Mucosa of gallbladder (tissue), 1 donor: ENCODE measurements around the gene RBM26. TPM values are rescaled to one million over a fixed set of nuclear protein-coding genes. Genes with fewer than 3 reads are reported as not detected.
"Not testable (repeated sequence)": the region's sequence is repeated elsewhere in the genome, so short reads cannot be mapped to it uniquely, and the experiment has no call there.

Source experiments
- DNase-seq: peaks from one replicate; pipeline ENCODE4 v3.0.0-alpha.2; 2020; ENCODE audit warnings: low spot score
- total RNA-seq: library from RNA; stranded (reverse); gene quantifications from one replicate; pipeline ENCODE4 v1.2.1, GENCODE V29; 2021
- donor health status: DM: no; HTN: no; CAD: no.

The RBM26 gene
- total RNA-seq, 1 donor from 2014 or later, result 29.7 TPM

DNA sequence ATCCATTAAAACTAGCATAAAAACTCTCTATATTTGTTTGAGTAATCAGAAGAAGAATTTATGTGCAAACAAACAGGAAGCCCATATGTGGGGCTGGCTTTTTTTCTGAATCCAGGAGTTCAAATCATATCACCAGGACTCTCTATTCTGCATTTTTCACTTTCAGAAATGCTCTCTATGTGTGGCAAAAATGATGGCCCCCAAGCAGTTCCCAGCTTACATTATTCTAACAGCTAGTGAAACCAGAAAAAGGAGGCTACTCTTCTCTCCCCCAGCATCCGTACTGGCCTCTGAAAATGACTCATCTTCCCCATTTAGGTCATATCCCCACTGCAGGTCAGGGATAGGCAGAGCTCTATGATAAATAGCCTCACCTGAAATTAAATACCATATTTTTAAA is 20.4 kb downstream of the RBM26 start:
- no peak for DNase-seq

DNA sequence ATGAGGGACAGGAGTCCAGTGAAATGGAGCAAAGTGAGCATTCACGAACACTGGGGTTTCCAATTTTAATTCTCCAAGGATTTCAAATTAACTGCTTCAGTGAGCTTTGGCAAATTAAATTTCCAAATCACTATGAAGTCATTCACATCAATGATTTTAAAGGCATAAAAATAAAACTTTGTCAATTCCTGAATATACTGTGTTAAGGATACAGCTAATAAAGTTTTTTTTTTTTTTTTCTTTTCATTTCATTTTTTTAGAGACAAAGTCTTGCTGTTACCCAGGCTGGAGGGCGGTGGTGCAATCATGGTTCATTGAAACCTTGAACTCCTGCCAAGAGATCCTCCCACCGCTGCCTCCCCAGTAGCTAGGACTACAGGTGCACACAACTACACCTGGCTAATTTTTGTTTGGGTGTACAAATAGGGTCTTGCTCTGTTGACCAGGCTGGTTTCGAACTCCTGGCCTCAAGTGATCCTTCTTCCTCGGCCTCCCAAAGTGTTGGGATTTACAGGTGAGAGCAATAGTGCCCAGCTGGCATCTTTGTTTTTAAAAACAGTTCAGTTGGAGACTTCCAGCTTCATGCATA is 21.9 kb downstream of the RBM26 start:
- DNase-seq, result no peak

DNA sequence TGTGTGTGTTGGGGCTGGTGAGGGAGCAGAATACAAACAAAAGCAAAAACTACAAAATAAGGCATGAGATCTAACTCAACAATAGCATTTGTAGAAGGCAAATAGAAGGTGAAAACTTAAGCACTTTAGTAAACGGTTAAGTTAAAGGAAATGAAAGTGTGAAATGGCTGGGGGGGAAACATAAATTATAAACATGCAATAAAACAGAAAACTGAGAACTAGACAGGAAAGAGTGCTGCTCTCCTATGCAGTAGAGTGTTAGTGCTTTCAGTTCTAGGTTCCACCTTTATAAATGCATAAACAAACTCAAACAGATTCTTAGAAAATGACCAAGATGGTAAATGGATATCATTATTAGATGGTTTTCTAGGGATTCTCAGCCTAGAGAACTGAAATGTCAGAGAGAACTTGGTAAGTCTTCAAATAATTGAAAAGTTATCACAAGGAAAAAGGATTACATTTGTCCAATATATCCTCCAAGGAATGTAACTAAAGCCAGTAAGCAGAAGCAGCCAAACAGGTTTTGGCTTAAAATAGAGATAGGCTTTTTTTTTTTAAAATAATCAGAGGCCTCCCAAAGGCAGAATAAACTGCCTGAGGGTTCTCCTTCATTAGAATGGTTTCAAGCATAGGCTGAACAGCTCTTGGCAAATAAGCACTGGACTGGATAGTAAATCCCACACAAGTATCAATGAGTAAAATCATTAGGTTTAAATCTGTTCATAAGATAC is 23.3 kb downstream of the RBM26 start:
- DNase-seq, result no peak

DNA sequence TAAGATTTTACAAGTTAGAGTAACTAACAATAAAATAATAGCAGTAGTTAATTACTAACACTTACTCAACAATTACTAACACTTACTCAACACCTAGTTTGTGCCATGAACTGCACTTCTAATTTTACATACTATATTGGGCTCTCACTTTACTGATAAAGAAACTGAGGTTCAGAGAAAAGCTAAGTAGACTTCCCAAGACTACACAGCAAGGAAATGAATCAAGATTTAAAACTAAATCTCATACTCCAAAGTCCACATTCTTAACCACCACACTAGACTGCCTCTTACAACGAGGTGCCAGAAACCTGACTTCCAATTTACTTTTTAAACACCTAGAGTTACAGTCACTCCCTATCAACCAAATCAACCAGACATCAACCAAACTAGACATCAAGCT is 25.1 kb downstream of the RBM26 start:
- DNase-seq, result no peak

DNA sequence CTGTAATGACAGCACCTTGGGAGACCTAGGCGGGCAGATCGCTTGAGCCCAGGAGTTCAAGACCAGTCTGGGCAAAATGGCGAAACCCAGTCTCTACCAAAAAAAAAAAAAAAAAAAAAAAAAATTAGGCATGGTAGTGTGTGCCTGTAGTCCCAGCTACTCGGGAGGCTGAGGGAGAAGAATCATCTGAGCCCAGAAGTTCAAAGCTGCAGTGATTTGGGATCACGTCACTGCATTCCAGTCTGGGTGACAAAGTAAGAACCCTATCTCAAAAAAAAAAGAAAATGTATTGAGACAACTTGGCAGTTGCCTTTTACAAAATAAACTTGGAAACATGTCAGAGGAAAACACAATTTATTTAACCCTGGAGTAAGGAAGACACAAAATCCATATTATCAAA is 26.8 kb downstream of the RBM26 start:
- DNase-seq, result no peak

DNA sequence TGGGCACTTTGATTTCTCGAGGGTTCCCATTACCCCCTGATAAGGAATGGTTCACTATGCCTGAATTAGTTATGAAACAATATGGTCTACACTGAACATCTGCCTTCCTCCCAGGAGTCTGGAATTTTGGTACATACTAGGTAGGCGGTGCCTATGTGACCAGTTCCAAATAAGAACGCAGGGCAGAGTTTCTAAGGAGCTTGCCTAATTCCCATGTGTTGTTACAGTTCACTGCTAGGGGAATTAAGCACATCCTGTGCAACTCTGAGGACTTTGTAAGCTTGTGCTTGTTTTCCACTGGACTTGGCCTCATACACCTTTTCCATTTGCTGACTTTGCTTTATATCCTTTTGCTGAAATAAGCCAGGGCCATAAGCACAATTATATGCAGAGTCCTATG is 29.2 kb downstream of the RBM26 start:
- no peak for DNase-seq

DNA sequence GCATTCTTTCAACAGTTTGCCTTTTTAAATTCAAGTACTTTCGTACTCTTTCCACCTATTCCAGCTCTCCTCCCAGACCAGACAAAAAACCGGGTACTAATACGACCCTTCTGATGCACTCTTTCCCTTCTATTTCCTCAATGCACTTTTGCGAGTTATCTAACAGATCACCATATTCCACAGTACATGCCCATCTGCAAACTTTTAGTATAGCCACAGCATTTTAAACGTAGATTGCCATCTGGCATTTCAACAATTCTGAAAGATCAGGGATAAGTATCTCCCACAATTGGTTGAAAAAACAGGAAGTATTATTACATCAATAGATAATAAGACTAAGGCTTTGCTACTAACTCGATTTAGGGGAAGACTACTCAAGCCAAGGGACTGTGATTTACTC is 31.5 kb downstream of the RBM26 start:
- no peak for DNase-seq

DNA sequence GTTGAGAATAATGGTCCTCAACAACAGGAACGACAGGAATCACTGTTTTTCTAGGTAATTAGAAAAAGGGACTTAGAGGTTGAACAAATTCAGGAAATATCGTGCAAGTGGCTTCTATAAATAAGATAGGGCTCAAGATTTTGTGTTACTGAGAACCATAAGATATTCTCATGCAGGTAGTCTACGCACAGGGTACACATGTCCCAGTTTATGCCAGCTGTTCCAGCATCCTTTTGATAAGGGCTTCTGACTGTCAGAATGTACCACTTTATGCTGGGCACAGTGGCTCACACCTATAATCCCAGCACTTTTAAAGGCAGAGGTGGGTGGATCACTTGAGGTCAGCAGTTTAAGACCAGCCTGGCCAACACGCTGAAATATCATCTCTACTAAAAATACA is 32.1 kb downstream of the RBM26 start:
- no peak for DNase-seq

DNA sequence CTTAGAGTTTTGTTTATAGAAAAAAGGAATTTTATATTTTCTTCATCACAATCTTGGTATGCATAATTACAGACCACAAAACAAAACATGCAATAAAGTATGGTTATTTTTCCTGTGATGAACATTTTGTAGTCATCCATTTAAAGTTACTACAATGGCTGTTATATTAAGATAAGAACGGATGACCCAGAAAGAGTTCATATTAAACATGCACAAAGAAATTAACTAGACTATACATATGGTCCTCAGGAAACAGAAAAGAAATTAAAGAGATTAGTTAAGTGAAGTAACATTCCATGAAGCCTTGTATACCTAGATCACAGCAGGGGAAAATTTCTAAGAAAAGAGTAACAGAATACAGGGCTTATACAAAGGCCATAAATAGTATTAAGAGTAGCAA is 36.8 kb downstream of the RBM26 start:
- DNase-seq, result no peak

DNA sequence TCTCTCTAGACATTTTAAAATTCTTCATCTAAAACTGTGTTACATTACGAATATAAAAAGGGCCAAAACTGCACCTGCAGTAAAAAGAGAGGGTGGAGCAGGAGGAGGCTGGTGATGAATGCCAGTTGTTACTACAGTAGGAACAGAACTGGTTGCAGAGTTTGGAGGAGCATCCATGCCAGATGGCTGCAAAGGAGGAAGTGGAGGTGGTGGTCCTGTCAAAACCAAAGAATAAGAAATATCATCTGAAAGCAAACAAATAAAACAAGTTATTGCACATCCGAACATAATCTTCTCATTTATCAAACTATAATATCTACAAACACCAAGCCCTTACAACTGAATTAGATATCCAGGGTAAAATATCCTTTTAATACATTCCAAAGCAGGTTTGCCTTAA is 40.1 kb downstream of the RBM26 start:
- no peak for DNase-seq

DNA sequence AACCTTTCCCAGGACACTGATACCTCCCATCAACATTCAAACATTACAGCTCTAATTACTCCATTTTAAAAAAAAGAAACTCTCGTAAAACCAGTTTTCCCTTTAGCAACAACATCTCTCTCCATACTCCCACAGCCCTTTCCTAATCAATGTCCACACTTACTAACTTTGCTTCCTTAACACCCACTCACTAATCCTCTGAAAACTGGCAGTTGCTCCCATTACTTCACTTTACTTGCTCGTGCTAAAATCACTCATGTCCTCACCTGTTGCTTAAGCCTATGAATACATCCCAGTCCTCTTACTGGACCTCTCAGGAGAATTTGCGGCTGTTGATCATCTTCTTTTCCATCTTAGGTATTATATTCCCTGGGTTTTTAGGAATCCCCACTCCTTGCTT is 44.8 kb downstream of the RBM26 start:
- no peak for DNase-seq

DNA sequence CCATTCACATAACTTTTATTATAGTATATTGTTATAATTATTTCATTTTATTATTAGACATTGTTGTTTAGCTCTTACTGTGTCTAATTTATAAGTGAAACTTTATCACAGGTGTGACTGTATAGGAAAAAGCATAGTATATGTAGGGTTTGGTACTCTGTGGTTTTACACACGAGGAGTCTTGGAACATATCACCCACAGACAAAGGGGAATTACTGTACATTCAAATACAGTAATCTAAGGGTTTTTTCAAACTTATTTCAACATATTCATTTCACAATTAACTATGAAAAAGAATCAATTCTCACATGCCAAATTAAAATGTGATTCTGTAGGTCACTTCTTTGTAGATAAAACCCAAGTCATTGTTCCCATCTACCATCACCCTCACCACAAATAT is 46.0 kb downstream of the RBM26 start:
- no peak for DNase-seq

DNA sequence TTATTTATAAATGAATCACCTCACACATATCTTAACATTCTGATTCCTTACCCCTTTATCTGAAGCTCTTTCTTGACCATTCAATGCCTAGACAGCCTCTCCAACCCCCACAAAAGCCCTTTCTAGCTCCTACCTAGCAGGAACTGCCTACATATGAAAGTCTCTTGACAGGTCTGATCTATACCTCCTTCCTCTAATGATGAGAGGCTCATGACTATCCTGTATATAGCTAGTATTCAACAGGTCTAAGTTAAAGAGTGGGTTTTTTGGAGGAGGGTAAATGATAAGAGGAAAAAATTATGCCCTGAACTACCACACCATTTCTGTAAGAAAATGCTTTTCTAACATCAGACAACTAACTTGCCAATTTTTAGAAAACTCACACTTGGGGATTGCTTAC is 47.0 kb downstream of the RBM26 start:
- no peak for DNase-seq

DNA sequence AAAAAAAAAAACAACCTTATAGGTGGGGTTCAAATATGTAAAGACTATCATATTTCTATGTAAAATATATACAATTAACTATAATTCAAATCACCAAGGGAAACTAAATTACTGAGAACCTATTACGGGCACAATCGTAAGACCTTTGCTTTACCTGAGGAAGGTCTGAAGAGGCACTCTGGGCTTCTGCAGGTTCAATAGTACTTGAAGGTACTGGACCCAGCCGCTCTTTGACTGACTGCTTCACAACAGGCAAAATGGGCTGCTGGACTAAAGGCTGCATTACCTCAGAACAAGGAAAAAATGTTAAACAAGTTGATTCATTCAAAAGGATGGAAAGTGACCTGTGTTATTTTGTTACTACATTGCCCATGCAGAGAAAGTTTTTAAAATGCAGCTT is 51.8 kb downstream of the RBM26 start:
- DNase-seq, result no peak

DNA sequence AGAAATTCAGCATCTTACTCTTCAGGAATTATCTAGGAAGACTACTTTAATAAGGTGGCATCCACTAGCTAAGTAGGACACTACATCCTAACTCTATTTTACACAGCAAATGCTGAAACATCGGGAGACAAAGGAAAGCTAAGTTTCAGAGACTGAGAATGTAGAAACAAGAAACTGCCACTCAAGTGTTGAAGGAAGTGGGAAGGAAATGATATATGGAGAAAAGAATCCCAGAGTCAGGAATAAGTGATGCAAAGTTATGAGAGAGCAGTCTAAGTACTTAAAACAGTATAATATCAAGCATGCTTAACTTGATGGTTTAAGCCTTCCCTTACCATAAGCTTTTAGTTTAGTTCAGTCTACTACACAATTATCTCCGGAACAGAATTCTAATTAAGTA is 52.4 kb downstream of the RBM26 start:
- DNase-seq, result no peak

DNA sequence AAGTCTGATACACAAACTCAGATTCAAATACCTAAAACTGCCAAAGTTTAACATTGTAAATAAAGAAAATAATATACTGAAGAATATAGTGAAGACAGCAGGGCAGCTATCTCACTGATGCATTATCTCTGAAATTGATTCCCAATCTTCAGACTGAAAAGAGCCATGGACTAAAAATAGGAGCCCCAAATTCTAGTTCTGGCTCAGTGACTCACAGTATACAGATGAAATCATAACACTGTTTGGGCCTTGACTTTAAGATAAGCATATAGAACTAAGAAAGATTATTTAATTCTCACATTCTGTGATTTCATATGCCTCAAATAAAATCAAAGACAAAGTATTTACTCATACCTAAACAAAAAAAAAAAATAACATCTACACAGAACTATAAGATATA is 53.9 kb downstream of the RBM26 start:
- no peak for DNase-seq

DNA sequence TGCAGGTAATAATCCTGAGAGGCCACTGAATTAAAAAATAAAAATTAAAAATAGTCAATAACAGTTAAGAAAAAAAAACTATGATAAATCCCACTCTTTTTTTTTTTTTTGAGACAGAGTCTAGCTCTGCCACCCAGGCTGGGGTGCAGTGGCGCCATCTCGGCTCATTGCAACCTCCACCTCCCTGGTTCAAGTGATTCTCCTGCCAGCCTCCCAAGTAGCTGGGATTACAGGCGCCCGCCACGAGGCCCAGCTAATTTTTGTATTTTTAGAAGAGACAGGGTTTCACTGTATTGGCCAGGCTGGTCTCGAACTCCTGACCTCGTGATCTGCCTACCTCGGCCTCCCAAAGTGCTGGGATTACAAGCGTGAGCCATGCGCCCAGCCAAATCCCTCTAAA is 56.4 kb downstream of the RBM26 start:
- DNase-seq, result not testable (repeated sequence)

DNA sequence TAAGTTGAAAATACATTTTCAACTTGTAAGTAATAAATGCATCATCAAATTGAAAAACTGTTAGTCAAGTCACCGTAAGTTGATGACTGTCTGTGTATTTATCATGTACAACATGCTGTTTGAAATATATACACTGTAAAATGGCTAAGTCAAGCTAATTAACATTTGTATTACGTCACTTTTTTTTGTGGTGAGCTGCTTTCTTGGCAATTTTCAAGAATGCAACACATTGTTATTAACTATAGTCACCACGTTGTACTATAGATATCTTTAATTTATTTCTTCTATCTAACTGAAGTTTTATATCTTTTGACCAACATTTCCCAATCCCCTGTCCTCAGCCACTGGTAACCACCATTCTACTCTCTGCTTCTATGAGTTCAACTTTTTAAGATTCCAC is 57.0 kb downstream of the RBM26 start:
- DNase-seq, result no peak

DNA sequence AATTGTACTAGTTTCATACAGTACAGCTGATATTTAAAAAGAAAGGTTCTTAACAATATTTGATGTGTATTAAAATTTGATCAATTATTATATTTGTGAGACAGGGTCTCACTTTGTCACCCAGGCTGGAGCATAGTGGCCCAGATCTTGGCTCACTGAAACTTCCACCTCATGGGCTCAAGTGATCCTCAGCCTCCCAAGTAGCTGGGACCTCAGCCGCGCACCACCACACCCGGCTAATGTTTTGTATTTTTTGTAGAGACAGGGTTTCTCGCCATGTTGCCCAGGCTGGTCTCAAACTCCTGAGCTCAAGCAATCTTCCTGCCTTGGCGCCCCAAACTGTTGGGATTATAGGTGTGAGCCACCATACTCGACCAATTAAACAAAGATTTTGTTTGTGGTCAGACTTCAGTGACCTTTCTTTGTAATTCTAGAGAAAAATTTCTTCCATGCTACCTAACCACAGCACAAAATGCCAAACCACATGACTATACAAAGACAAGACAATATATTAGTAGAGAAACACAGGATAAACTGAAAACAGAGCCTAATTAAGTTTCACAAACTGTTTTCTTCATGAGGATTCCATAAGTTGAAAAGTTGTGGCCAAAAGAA is 59.6 kb downstream of the RBM26 start:
- DNase-seq, result no peak

DNA sequence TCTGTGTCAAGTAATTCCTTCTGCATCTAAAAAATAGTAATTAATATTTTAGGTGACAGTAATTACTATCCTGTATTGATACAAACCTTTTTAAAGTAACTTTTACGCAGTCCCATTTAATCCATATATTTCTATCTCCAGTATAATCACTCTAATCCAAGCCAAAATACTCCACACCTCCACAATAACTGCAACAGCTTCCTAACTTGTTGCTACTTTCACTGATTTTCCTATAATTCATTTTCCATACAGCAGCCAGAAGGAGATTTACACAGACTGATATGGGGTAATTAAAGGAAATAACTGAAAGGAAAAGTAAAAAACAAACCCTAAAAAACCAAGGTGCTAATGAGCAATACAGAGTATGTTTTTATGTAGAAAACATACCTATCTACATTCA is 64.9 kb downstream of the RBM26 start:
- DNase-seq, result no peak

DNA sequence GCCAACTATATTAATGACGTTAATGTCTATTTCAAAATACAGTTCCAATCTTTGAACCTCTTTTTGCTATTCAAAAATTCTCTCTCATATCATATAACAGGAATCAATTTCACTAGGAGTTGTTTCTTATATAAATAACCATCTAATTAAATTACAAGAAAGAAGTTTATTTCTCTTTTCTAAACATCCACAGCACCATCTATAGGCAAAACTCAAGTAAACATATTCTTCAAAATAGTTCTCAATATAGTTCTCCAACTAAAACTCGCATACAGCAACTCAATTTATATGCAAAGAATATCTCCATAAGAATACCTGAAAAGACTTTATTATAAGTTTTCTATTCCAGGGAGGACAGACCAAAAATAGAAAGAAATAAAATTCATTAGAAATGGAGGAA is 65.6 kb downstream of the RBM26 start:
- no peak for DNase-seq

DNA sequence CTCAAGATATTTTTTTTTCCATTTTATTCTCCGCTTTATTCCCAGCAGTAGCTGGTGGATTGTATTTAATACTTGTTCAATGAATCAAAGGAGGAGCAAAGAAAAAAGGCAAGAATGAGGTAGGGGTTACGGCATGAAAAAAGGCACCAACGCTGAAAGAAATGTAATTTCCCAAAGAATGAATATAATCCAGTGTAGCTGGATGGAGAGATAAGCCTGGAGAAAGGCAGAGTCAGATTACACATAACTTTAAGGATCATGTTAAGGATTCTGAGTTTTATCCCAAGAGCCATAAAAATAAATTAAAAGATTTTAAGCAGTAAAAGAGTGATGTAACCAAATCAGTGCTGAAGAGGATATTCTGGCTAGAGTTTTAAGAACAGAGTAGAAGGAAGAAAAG is 67.7 kb downstream of the RBM26 start:
- DNase-seq, result no peak

DNA sequence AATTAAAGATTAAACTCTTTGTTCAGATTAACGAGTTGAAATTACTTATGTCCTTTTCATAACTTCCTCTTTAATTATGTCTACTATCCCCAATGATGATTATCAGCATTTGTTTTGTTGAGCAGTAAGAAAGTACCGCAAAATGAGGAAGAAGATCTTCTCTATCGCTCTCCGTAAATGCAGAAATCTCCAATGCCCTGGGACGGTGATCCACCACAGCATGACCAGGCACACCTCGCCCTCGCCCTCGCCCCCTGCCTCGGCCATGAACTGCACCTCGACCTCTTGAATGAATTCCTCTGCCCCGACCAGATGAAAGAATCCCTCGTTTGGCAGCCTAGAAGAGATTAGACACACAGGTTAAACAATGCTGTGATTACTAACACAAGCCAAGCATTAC is 69.1 kb downstream of the RBM26 start:
- DNase-seq, result no peak

DNA sequence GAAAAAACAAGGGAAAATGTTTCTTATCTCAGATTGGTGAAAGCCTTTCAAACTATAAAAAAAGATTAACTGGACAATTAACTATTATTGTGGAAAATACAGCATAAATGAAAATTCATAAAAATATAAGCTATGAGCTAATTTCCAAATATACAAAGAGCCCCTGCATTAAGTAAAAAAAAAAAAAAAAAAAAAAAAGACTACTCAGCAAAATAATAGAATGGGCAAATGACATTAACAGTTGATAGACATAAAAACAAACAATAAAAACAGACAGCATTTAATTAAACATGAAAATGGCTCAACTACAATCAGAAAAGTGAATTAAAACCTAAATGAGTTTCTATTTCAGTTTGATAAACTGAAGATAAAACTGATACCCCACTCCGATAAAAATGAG is 77.5 kb downstream of the RBM26 start:
- DNase-seq, result no peak
